Activated T-helper 9 cell treated with anti-CD3 and anti-CD28 coated beads, Interleukin-2, amount 50 U/mL, for 16 hours (primary cell): ENCODE measurements around the gene PLEKHJ1.
"Not testable (repeated sequence)": the region's sequence is repeated elsewhere in the genome, so short reads cannot be mapped to it uniquely, and the experiment has no call there.

Experiments used
- DNase-seq: peaks from one replicate; pipeline ENCODE4 v3.0.0-alpha.2; 2020; ENCODE audit warnings: low read depth

PLEKHJ1 gene

GRCh38 chr19:2236314-2237050 lies at the start of gene PLEKHJ1, which contains the start of gene SF3A2:
Gene PLEKHJ1 (minus strand): TSS chr19:2236329. CDS start chr19:2236248, 81 bp downstream.
Gene SF3A2 (plus strand): TSS chr19:2236824. CDS start chr19:2243419, 6,595 bp downstream.
- peak; percentile 96 for DNase-seq

- no peak for DNase-seq
Observed at GRCh38 chr19:2283835-2284507, 47.8 kb upstream of the PLEKHJ1 start.

- no peak for DNase-seq
Observed at GRCh38 chr19:2282862-2283237, 46.7 kb upstream of the PLEKHJ1 start.

- DNase-seq, result no peak
Observed at GRCh38 chr19:2282062-2282861, 46.1 kb upstream of the PLEKHJ1 start, which contains the start of gene PEAK3. Gene PEAK3 (minus strand): TSS chr19:2282175. CDS start chr19:2280931, 1,244 bp downstream.

GRCh38 chr19:2281265-2282061 lies 45.3 kb upstream of the PLEKHJ1 start:
- not testable (repeated sequence) for DNase-seq

GRCh38 chr19:2280633-2281264 lies 44.6 kb upstream of the PLEKHJ1 start:
- DNase-seq, result no peak

GRCh38 chr19:2278459-2279158 lies 42.5 kb upstream of the PLEKHJ1 start:
- DNase-seq, result no peak

GRCh38 chr19:2277138-2277537 lies 41.0 kb upstream of the PLEKHJ1 start:
- no peak for DNase-seq

GRCh38 chr19:2276429-2276986 lies 40.4 kb upstream of the PLEKHJ1 start:
- no peak for DNase-seq

- DNase-seq, result no peak
Observed at GRCh38 chr19:2275588-2276428, 39.7 kb upstream of the PLEKHJ1 start.

GRCh38 chr19:2274931-2275535 lies 38.9 kb upstream of the PLEKHJ1 start:
- no peak for DNase-seq

- DNase-seq, result no peak
Observed at GRCh38 chr19:2274185-2274711, 38.1 kb upstream of the PLEKHJ1 start.

- peak; percentile 70 for DNase-seq
Observed at GRCh38 chr19:2273356-2274184, 37.4 kb upstream of the PLEKHJ1 start.

- DNase-seq, result no peak
Observed at GRCh38 chr19:2271234-2272103, 35.3 kb upstream of the PLEKHJ1 start.

- peak; percentile 66 for DNase-seq
Observed at GRCh38 chr19:2270423-2271233, 34.5 kb upstream of the PLEKHJ1 start.

- DNase-seq, result no peak
Observed at GRCh38 chr19:2270157-2270422, 34.0 kb upstream of the PLEKHJ1 start.
